ENCODE results near the gene IGHMBP2. TPM values are rescaled to one million over a fixed set of nuclear protein-coding genes. Genes with fewer than 3 reads are reported as not detected.

IGHMBP2 gene
- total RNA-seq, 1 experiment from 2014 or later = 24.0 TPM

DNA sequence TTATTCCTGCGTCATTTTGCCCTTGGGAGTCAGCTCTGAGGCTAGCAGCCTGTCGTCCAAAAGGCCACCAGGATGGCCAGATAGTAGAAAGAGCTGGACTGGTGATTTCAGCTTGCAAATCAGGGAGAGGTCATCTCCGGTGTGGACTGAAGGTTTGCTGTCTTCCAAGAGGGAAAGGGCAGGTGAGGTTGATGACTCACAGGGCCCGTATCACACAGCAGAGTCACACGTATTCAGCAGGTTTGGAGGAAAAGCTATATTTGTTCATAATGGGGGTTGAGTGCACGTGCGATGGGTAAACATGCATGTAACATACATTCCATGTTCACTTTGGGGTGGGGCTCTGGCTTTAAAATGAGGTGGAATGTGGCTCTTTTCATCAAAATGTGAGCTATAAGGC is 25.7 kb upstream of the IGHMBP2 start:
- no peak overlapping the region for H2BK5ac ChIP-seq (ENCODE audit: insufficient read length, low read length)
- no peak overlapping the region for H4K8ac ChIP-seq (replicated peaks; ENCODE audit: insufficient read length, low read depth, low read length)
- no peak overlapping the region for H3K14ac ChIP-seq (ENCODE audit: insufficient read depth, low read length)
- no peak overlapping the region for H3K4me2 ChIP-seq (ENCODE audit: insufficient read depth, insufficient read length, low read length)
- H3K27ac ChIP-seq (ENCODE audit: insufficient read length, low read depth, low read length) = no peak overlapping the region
- no peaks in the 10 kb centered on the region; a peak in 1 of 5 replicates for H3K9me3 Mint-ChIP-seq
- no peaks in the 10 kb centered on the region for H3K23me2 ChIP-seq (ENCODE audit: insufficient read length, low read depth, low read length, poor library complexity, severe bottlenecking)
- H2AFZ ChIP-seq (ENCODE audit: low read length) = no peak overlapping the region
- no peaks in the 10 kb centered on the region for H3K27me3 ChIP-seq (ENCODE audit: insufficient read depth, low read length)
- H2BK20ac ChIP-seq (ENCODE audit: low read depth, low read length, poor library complexity, severe bottlenecking) = no peak overlapping the region
- H2BK120ac ChIP-seq (ENCODE audit: low read depth, low read length, poor library complexity, severe bottlenecking) = no peak overlapping the region
- H3K4ac ChIP-seq (ENCODE audit: low read depth, low read length) = no peak overlapping the region
- H3K36me3 Mint-ChIP-seq (ENCODE audit: insufficient read depth in 1 of 3, low read depth in 3 of 3) = peaks cover 3 to 7% (median 5%) of the 10 kb centered on the region in 3 experiments; a peak in 6 of 7 replicates
- no peaks in the 10 kb centered on the region for H3K79me2 ChIP-seq (ENCODE audit: insufficient read depth, low read length)
- H2BK12ac ChIP-seq (ENCODE audit: insufficient read length, low read depth, low read length) = no peak overlapping the region
- no peaks in the 10 kb centered on the region for H3K9me3 ChIP-seq (ENCODE audit: control insufficient read depth, low read depth, low read length)
- no peak overlapping the region for H3K27ac Mint-ChIP-seq
- no peak overlapping the region for H3T11ph ChIP-seq (ENCODE audit: low read length)
- no peaks in the 10 kb centered on the region for H3K4me1 ChIP-seq (ENCODE audit: insufficient read depth, low read length)
- H2BK15ac ChIP-seq (ENCODE audit: low read depth, low read length) = no peak overlapping the region
- DNase-seq = no peak
- 0 out of 2 replicates have a peak, but pooled peaks cover 1% of the 10 kb centered on the region for H3K27me3 Mint-ChIP-seq (ENCODE audit: low read depth)
- no peak overlapping the region for H2AK5ac ChIP-seq (ENCODE audit: insufficient read length, low read length)
- no peak overlapping the region for H3K18ac ChIP-seq (ENCODE audit: insufficient read length, low read depth, low read length)
- H3K4me3 Mint-ChIP-seq = no peak overlapping the region
- TF ChIP-seq CTCF (conservative IDR thresholded peaks at IDR 0.05) = no peak
- no CpG with 5 or more reads among the region's 7 CpGs for WGBS (ENCODE audit: extremely low coverage, insufficient read length, low lambda C conversion rate)
- no peak overlapping the region for H3K23ac ChIP-seq (ENCODE audit: insufficient read length, low read depth, low read length)
- H4K5ac ChIP-seq (ENCODE audit: insufficient read length, low read depth, low read length) = no peak overlapping the region
- H3K4me1 Mint-ChIP-seq = peaks cover 0 to 11% of the 10 kb centered on the region in 2 experiments; a peak in 3 of 4 replicates
- no peaks in the 10 kb centered on the region for H4K20me1 ChIP-seq (ENCODE audit: control insufficient read depth, insufficient read depth, insufficient read length)
- H3K79me1 ChIP-seq (ENCODE audit: insufficient read depth, low read depth, low read length, poor library complexity, severe bottlenecking) = no peaks in the 10 kb centered on the region
- H4K91ac ChIP-seq (ENCODE audit: insufficient read length, low read depth, low read length) = no peak overlapping the region
- H3K9ac ChIP-seq (ENCODE audit: extremely low read depth, insufficient read length, low read length) = no peak overlapping the region
- H3K56ac ChIP-seq (ENCODE audit: insufficient read length, low read depth, low read length) = no peak overlapping the region
